ENCODE measurements around the gene ARMS2. TPM values are rescaled to one million over a fixed set of nuclear protein-coding genes. Genes with fewer than 3 reads are reported as not detected.

The ARMS2 gene
- total and polyA plus RNA-seq, 8 donors = not detected

GRCh38 chr10:122468926-122469781, 14.7 kb downstream of the ARMS2 start:
- intact Hi-C loops (cut with DNase I; ENCODE audit: low total_unique reads) = no loop called here
- TF ChIP-seq POLR2AphosphoS5 (IDR thresholded peaks at IDR 0.05) (peak in 2 of 3 donors; percentile 62 to 63), CTCF (IDR thresholded peaks at IDR 0.05) (no peak)
- Histone ChIP-seq H3K36me3 (no peaks in the 10 kb centered on the region), H3K27me3 (no peaks in the 10 kb centered on the region), H3K4me3 (no peak overlapping the region), H3K9me3 (no peaks in the 10 kb centered on the region), H3K27ac (peak overlapping the region in 4 of 5 donors; percentile 40 to 72 (median 60)), H3K4me1 (peaks cover 0 to 43% (median 21%) of the 10 kb centered on the region in 4 donors)
- no peak for DNase-seq
- WGBS, 5 donors = 66 to 79% (median 72%) methylated on average over 11 of the region's 11 CpGs

GRCh38 chr10:122469848-122470247, 15.4 kb downstream of the ARMS2 start:
- TF ChIP-seq CTCF (IDR thresholded peaks at IDR 0.05) (no peak), POLR2AphosphoS5 (IDR thresholded peaks at IDR 0.05) (no peak), POLR2A (IDR thresholded peaks at IDR 0.05) (no peak), EP300 (IDR thresholded peaks at IDR 0.05) (no peak)
- DNase-seq = no peak
- no peaks in the 10 kb centered on the region for H3K27me3 ChIP-seq
- peaks cover 0 to 44% (median 21%) of the 10 kb centered on the region in 4 donors for H3K4me1 ChIP-seq
- no peaks in the 10 kb centered on the region for H3K9me3 ChIP-seq
- no peak overlapping the region for H3K4me3 ChIP-seq
- 83 to 94% (median 89%) methylated on average over 4 of the region's 4 CpGs for WGBS, 5 donors
- intact Hi-C loops (cut with DNase I; ENCODE audit: low total_unique reads) = no loop called here
- no peaks in the 10 kb centered on the region for H3K36me3 ChIP-seq
- H3K27ac ChIP-seq = peak overlapping the region in 3 of 5 donors; percentile 58 to 72 (median 63)

- Histone ChIP-seq H3K36me3 (no peaks in the 10 kb centered on the region), H3K27me3 (no peaks in the 10 kb centered on the region), H3K4me3 (no peak overlapping the region), H3K4me1 (peaks cover 0 to 49% (median 37%) of the 10 kb centered on the region in 4 donors), H3K27ac (no peak overlapping the region), H3K9me3 (no peaks in the 10 kb centered on the region)
- DNase-seq = no peak
- TF ChIP-seq POLR2A (IDR thresholded peaks at IDR 0.05) = no peak
- TF ChIP-seq EP300 (IDR thresholded peaks at IDR 0.05) = no peak
- no peak for TF ChIP-seq POLR2AphosphoS5 (IDR thresholded peaks at IDR 0.05)
- TF ChIP-seq CTCF (IDR thresholded peaks at IDR 0.05) = no peak
- intact Hi-C loops (cut with DNase I; ENCODE audit: low total_unique reads) = no loop called here
- WGBS, 5 donors = 95 to 100% (median 97%) methylated on average over 4 of the region's 4 CpGs
Measured at GRCh38 chr10:122471531-122472177, 17.2 kb downstream of the ARMS2 start.

GRCh38 chr10:122473116-122473515, 18.7 kb downstream of the ARMS2 start:
- peaks cover 0 to 64% (median 41%) of the 10 kb centered on the region in 4 donors for H3K4me1 ChIP-seq
- intact Hi-C loops (cut with DNase I; ENCODE audit: low total_unique reads) = no loop called here
- WGBS, 5 donors = 76 to 80% (median 79%) methylated on average over 8 of the region's 8 CpGs
- H3K27me3 ChIP-seq = no peaks in the 10 kb centered on the region
- DNase-seq = no peak
- no peaks in the 10 kb centered on the region for H3K9me3 ChIP-seq
- no peak overlapping the region for H3K4me3 ChIP-seq
- no peaks in the 10 kb centered on the region for H3K36me3 ChIP-seq
- no peak overlapping the region for H3K27ac ChIP-seq
- TF ChIP-seq EP300 (IDR thresholded peaks at IDR 0.05) = no peak
- no peak for TF ChIP-seq CTCF (IDR thresholded peaks at IDR 0.05)
- TF ChIP-seq POLR2A (IDR thresholded peaks at IDR 0.05) = no peak
- TF ChIP-seq POLR2AphosphoS5 (IDR thresholded peaks at IDR 0.05) = no peak

All from stomach (tissue), 9 donors.